SK-N-SH (cell line): ENCODE data around the gene LMNTD2. TPM values are rescaled to one million over a fixed set of nuclear protein-coding genes. Genes with fewer than 3 reads are reported as not detected.

Source experiments
- CTCF ChIA-PET: fragments of 300-600, 350-600 bp; formaldehyde crosslinking; extraction: SDS; loops from one replicate; lab custom pipeline; 2021; lab: Yijun Ruan, JAX
- POLR2A ChIA-PET: fragments of 350-600 bp; sonication (Branson Sonifier 250); formaldehyde crosslinking; extraction: SDS; loops from one replicate; lab custom pipeline; 2020; ENCODE audit warnings: antibody characterized with exemption, inconsistent platforms; lab: Yijun Ruan, JAX
- DNase-seq: peaks from one replicate; pipeline ENCODE4 v3.0.0; 2012
- H2AFZ ChIP-seq: fragments of 200-600 bp; sonication (generic); 2 replicates; pipeline ENCODE4 v1.8.1; 2016; ENCODE audit warnings: antibody characterized with exemption, mild to moderate bottlenecking, low read depth
- H3F3A ChIP-seq: fragments of 200-600 bp; sonication (generic); replicated peaks from 2 replicates; pipeline ENCODE3; 2016; ENCODE audit warnings: antibody characterized with exemption, mild to moderate bottlenecking; ENCODE audit not compliant: insufficient read depth
- H3K27ac ChIP-seq, 2 experiments: fragments of 200-500 bp in 1 of 2; fragments of 200-600 bp in 1 of 2; sonication (Bioruptor generic) in 1 of 2; sonication (generic), shearing (Covaris generic) in 1 of 2; 2 replicates each; pipeline versions ENCODE4 v1.5.1 to v1.6.1; 2014 to 2016; ENCODE audit warnings: low read depth in 2 of 2, inconsistent platforms in 1 of 2, low read length in 1 of 2, mild to moderate bottlenecking in 1 of 2, mixed read lengths in 1 of 2
- H3K27me3 ChIP-seq: fragments of 200-600 bp; sonication (generic), shearing (Covaris generic); 2 replicates; pipeline ENCODE4 v1.6.1; 2016; ENCODE audit warnings: mixed run types; ENCODE audit not compliant: insufficient read depth
- H3K36me3 ChIP-seq, 2 experiments: fragments of 200-500 bp in 1 of 2; fragments of 200-600 bp in 1 of 2; sonication (Bioruptor generic) in 1 of 2; sonication (generic) in 1 of 2; replicated peaks in 1 of 2; 2 replicates each; pipeline versions ENCODE3 to v1.5.1; 2014 to 2016; ENCODE audit warnings: low read length in 1 of 2, mild to moderate bottlenecking in 1 of 2; ENCODE audit not compliant: insufficient read depth in 2 of 2, control insufficient read depth in 1 of 2
- H3K4me1 ChIP-seq, 2 experiments: fragments of 200-500 bp in 1 of 2; fragments of 200-600 bp in 1 of 2; sonication (Bioruptor generic) in 1 of 2; sonication (generic), shearing (Covaris generic) in 1 of 2; 2 replicates each; pipeline versions ENCODE4 v1.5.1 to v1.6.1; 2014 to 2016; ENCODE audit warnings: low read depth in 1 of 2, low read length in 1 of 2, mixed run types in 1 of 2; ENCODE audit not compliant: insufficient read depth in 2 of 2, control insufficient read depth in 1 of 2
- H3K4me2 ChIP-seq: fragments of 200-600 bp; sonication (generic), shearing (Covaris generic); 2 replicates; pipeline ENCODE4 v1.6.1; 2017; ENCODE audit warnings: mixed run types
- H3K4me3 ChIP-seq, 2 experiments: fragments of 200-500 bp in 1 of 2; fragments of 200-600 bp in 1 of 2; sonication (Bioruptor generic) in 1 of 2; sonication (generic), shearing (Covaris generic) in 1 of 2; 2 replicates each; pipeline versions ENCODE4 v1.5.1 to v1.8.1; 2014 to 2016; ENCODE audit warnings: low read depth in 2 of 2, inconsistent platforms in 1 of 2, low read length in 1 of 2, mild to moderate bottlenecking in 1 of 2, mixed read lengths in 1 of 2, moderate library complexity in 1 of 2
- H3K79me2 ChIP-seq: fragments of 200-600 bp; sonication (generic); 2 replicates; pipeline ENCODE4 v1.8.1; 2017; ENCODE audit warnings: mild to moderate bottlenecking; ENCODE audit not compliant: insufficient read depth
- H3K9ac ChIP-seq: fragments of 200-600 bp; sonication (generic); 2 replicates; pipeline ENCODE4 v1.6.1; 2017; ENCODE audit warnings: mixed run types
- H3K9me2 ChIP-seq: fragments of 200-600 bp; sonication (generic); 2 replicates; pipeline ENCODE4 v1.6.1; 2017; ENCODE audit warnings: mixed run types
- H3K9me3 ChIP-seq: fragments of 200-600 bp; sonication (generic); 2 replicates; pipeline ENCODE4 v1.6.1; 2017; ENCODE audit warnings: mixed run types, mild to moderate bottlenecking, moderate library complexity
- H4K20me1 ChIP-seq: fragments of 200-600 bp; sonication (generic); 2 replicates; pipeline ENCODE4 v1.6.1; 2017; ENCODE audit warnings: mild to moderate bottlenecking, mixed run types; ENCODE audit not compliant: insufficient read depth
- EZH2phosphoT487 ChIP-seq: fragments of 200-600 bp; sonication (generic); IDR thresholded peaks from 2 replicates; pipeline ENCODE4 v1.6.1; 2017; ENCODE audit warnings: low read depth, mixed run types, mild to moderate bottlenecking, antibody characterized with exemption, moderate library complexity, borderline replicate concordance
- FOXM1 ChIP-seq: IDR thresholded peaks from 2 replicates; pipeline ENCODE4 v1.4.0; 2012; ENCODE audit warnings: low read depth, mild to moderate bottlenecking
- GATA2 ChIP-seq: sonication (generic); formaldehyde crosslinking; IDR thresholded peaks from 2 replicates; pipeline ENCODE4 v1.5.0; 2020; ENCODE audit warnings: mild to moderate bottlenecking, missing genetic modification reagents
- JUND ChIP-seq: IDR thresholded peaks from 2 replicates; pipeline ENCODE4 v1.4.0; 2012
- MEF2A ChIP-seq: IDR thresholded peaks from 2 replicates; pipeline ENCODE4 v1.4.0; 2012; ENCODE audit warnings: low read depth, borderline replicate concordance
- RAD21 ChIP-seq: IDR thresholded peaks from 2 replicates; pipeline ENCODE4 v1.6.1; 2012; ENCODE audit warnings: mild to moderate bottlenecking, low read length
- RCOR1 ChIP-seq: fragments of 150-350 bp; IDR thresholded peaks from 2 replicates; pipeline ENCODE4 v1.6.1; 2017; ENCODE audit warnings: antibody characterized with exemption, low read length
- RXRA ChIP-seq: IDR thresholded peaks from 2 replicates; pipeline ENCODE4 v1.4.0; 2012; ENCODE audit warnings: low read depth, mild to moderate bottlenecking, borderline replicate concordance
- TCF12 ChIP-seq: IDR thresholded peaks from 2 replicates; pipeline ENCODE4 v1.4.0; 2012
- TEAD4 ChIP-seq: IDR thresholded peaks from 2 replicates; pipeline ENCODE4 v1.4.0; 2012; ENCODE audit warnings: mild to moderate bottlenecking, borderline replicate concordance; ENCODE audit not compliant: insufficient read depth
- WGBS: methylation state at CpG from one replicate; pipeline ENCODE4 v1.1.6; 2017; ENCODE audit warnings: low lambda C conversion rate; 5-methylcytosine and 5-hydroxymethylcytosine counted together
- polyA plus RNA-seq, 3 experiments: library from polyadenylated mRNA; depleted of rRNA; stranded (reverse); fragments of >200 nt; gene quantifications; 2 replicates each; pipeline ENCODE4 v1.2.3, GENCODE V29; 2012
- TF ChIP-seq, protein P1 (sequence below): fragments of 150-350 bp; IDR thresholded peaks from 2 replicates; pipeline ENCODE4 v1.6.1; 2016; ENCODE audit warnings: mild to moderate bottlenecking, low read depth, low read length
- TF ChIP-seq, protein P2 (sequence below): fragments of 200-600 bp; sonication (generic); IDR thresholded peaks from 2 replicates; pipeline ENCODE4 v1.6.1; 2017; ENCODE audit warnings: antibody characterized with exemption, mild to moderate bottlenecking, moderate library complexity
- TF ChIP-seq, protein P3 (sequence below): IDR thresholded peaks from 2 replicates; pipeline ENCODE4 v1.4.0; 2012; ENCODE audit warnings: low read depth, borderline replicate concordance
- TF ChIP-seq, protein P4 (sequence below): fragments of 150-350 bp; IDR thresholded peaks from 2 replicates; pipeline ENCODE4 v1.6.1; 2017; ENCODE audit warnings: antibody characterized with exemption, low read length, low read depth, borderline replicate concordance

The LMNTD2 gene
- polyA plus RNA-seq, 1 of the 3 experiments (the other 2 are of a cell fraction) = 2.4 TPM

DNA sequence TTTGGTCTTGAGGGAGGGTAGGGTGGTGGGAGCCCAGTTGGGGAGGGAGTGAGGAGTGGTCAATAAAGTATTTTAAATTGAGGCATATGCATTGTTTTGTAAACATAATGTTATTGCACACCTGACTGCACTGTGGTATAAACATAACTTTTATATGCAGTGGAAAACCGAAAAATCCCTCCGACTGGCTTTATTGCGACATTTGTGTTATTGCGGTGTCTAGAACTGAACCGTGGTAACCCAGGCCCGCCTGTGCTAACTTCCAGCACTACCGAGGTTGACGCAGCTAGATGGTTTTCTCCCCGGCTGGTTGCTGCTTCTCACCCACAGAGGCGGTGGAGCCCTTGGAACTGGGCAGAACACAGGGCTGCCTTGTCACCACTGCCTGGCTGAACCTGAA is 45.9 kb downstream of the LMNTD2 start:
- Histone ChIP-seq H3K79me2 (no peaks in the 10 kb centered on the region), H3K27me3 (no peaks in the 10 kb centered on the region), H2AFZ (no peak overlapping the region), H4K20me1 (no peaks in the 10 kb centered on the region), H3K4me3 (no peak overlapping the region), H3K27ac (no peak overlapping the region)
- DNase-seq = no peak
- WGBS = 93% methylated on average over 10 of the region's 10 CpGs
- TF ChIP-seq RCOR1 (no peak), TCF12 (no peak), RAD21 (no peak), GATA2 (CRISPR knock-in tag) (no peak), TEAD4 (no peak), JUND (no peak), RXRA (no peak), FOXM1 (no peak), EZH2phosphoT487 (no peak), MEF2A (no peak)
- TF ChIP-seq, protein P1, sequence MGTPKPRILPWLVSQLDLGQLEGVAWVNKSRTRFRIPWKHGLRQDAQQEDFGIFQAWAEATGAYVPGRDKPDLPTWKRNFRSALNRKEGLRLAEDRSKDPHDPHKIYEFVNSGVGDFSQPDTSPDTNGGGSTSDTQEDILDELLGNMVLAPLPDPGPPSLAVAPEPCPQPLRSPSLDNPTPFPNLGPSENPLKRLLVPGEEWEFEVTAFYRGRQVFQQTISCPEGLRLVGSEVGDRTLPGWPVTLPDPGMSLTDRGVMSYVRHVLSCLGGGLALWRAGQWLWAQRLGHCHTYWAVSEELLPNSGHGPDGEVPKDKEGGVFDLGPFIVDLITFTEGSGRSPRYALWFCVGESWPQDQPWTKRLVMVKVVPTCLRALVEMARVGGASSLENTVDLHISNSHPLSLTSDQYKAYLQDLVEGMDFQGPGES = no peak
- TF ChIP-seq, protein P2, sequence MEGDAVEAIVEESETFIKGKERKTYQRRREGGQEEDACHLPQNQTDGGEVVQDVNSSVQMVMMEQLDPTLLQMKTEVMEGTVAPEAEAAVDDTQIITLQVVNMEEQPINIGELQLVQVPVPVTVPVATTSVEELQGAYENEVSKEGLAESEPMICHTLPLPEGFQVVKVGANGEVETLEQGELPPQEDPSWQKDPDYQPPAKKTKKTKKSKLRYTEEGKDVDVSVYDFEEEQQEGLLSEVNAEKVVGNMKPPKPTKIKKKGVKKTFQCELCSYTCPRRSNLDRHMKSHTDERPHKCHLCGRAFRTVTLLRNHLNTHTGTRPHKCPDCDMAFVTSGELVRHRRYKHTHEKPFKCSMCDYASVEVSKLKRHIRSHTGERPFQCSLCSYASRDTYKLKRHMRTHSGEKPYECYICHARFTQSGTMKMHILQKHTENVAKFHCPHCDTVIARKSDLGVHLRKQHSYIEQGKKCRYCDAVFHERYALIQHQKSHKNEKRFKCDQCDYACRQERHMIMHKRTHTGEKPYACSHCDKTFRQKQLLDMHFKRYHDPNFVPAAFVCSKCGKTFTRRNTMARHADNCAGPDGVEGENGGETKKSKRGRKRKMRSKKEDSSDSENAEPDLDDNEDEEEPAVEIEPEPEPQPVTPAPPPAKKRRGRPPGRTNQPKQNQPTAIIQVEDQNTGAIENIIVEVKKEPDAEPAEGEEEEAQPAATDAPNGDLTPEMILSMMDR = no peak
- TF ChIP-seq, protein P3, sequence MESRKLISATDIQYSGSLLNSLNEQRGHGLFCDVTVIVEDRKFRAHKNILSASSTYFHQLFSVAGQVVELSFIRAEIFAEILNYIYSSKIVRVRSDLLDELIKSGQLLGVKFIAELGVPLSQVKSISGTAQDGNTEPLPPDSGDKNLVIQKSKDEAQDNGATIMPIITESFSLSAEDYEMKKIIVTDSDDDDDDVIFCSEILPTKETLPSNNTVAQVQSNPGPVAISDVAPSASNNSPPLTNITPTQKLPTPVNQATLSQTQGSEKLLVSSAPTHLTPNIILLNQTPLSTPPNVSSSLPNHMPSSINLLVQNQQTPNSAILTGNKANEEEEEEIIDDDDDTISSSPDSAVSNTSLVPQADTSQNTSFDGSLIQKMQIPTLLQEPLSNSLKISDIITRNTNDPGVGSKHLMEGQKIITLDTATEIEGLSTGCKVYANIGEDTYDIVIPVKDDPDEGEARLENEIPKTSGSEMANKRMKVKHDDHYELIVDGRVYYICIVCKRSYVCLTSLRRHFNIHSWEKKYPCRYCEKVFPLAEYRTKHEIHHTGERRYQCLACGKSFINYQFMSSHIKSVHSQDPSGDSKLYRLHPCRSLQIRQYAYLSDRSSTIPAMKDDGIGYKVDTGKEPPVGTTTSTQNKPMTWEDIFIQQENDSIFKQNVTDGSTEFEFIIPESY = no peak
- TF ChIP-seq, protein P4, sequence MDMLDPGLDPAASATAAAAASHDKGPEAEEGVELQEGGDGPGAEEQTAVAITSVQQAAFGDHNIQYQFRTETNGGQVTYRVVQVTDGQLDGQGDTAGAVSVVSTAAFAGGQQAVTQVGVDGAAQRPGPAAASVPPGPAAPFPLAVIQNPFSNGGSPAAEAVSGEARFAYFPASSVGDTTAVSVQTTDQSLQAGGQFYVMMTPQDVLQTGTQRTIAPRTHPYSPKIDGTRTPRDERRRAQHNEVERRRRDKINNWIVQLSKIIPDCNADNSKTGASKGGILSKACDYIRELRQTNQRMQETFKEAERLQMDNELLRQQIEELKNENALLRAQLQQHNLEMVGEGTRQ = no peak
- TF ChIP-seq, all 33 proteins: peak for 0
- ChIA-PET CTCF (interaction anchor here (1.4 kb wide), 1 partner anchor 66 kb away, joined by 3 read pairs; no protein-coding TSS in a partner anchor), POLR2A (no interaction called here)
- Histone ChIP-seq H3K4me1 (no peaks in the 10 kb centered on the region; a peak in 1 of 4 replicates), H3K9me3 (peaks cover 7% of the 10 kb centered on the region; the same call in 1 of the 2 replicates), H3F3A (peaks cover 4% of the 10 kb centered on the region), H3K9me2 (no peaks in the 10 kb centered on the region), H3K36me3 (peaks cover 2 to 34% of the 10 kb centered on the region in 2 experiments), H3K9ac (no peak overlapping the region), H3K4me2 (no peak overlapping the region)
